ENCODE data around the gene DISC1.

Gene DISC1

DNA sequence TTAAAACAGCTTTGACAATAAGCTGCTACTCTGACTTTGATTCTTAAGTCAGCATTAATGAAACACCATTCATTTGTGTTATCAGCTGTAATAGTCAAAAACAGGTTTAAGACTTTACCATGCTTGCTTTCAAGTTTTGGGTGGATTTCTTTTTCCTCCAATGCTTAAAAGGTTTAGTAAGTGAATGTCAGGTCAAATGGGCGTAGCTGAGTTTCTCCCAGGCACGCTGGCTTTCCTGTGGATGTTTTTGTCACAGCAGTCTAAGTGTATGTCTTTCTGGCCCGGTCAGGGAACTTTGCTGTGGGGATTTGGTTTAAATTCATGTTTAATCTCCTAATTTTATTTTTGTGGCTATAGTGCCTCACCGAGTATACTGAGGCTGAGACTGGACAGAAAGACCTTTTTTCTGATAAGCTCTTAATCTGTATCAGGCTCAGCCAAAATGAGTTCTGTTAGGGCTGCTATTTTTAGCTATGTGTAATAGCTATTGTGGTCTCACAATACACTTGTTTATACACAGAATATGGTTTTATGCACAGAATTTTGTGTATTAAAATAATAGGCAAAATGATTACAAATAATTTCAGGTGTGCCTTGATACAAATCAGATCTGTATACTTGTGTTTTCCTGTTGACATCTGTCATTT, 292.8 kb downstream of the DISC1 start:
- Histone ChIP-seq H3K9me3 (ENCODE audit: control insufficient read depth, low read length) (no peaks in the 10 kb centered on the region), H3K4me1 (ENCODE audit: control insufficient read depth, insufficient read depth, low read length) (peaks cover 9% of the 10 kb centered on the region), H3K36me3 (ENCODE audit: control insufficient read depth, insufficient read depth, low read length, severe bottlenecking) (no peaks in the 10 kb centered on the region), H3K9ac (ENCODE audit: low read length) (no peak overlapping the region), H3K4me3 (ENCODE audit: low read length) (no peak overlapping the region), H3K27me3 (replicated peaks; ENCODE audit: control insufficient read depth, insufficient read depth, low read length) (no peaks in the 10 kb centered on the region)
- no peak for DNase-seq (ENCODE audit: low read depth)

DNA sequence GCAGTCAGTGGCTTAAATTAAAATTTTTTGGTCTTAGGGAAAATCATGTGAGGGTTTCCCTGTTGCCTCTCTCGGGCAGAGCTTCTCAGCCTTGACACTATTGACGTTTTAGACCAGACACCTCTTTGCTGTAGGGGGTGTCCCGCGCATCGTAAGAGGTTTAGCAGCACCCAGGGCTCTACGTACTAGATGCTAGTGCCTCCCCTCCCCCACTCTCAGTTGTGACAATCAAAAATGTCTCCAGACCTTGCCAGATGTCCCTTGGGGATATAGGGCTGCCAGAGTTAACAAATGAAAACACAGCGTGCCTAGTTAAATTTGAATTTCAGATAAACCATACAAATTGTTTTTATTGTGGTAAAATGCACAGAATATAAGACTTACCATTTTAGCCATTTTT, 293.3 kb downstream of the DISC1 start:
- Histone ChIP-seq H3K27me3 (replicated peaks; ENCODE audit: control insufficient read depth, insufficient read depth, low read length) (no peaks in the 10 kb centered on the region), H3K36me3 (ENCODE audit: control insufficient read depth, insufficient read depth, low read length, severe bottlenecking) (no peaks in the 10 kb centered on the region), H3K9me3 (ENCODE audit: control insufficient read depth, low read length) (no peaks in the 10 kb centered on the region), H3K4me3 (ENCODE audit: low read length) (no peak overlapping the region), H3K4me1 (ENCODE audit: control insufficient read depth, insufficient read depth, low read length) (peaks cover 9% of the 10 kb centered on the region), H3K9ac (ENCODE audit: low read length) (no peak overlapping the region)
- DNase-seq (ENCODE audit: low read depth) = no peak

DNA sequence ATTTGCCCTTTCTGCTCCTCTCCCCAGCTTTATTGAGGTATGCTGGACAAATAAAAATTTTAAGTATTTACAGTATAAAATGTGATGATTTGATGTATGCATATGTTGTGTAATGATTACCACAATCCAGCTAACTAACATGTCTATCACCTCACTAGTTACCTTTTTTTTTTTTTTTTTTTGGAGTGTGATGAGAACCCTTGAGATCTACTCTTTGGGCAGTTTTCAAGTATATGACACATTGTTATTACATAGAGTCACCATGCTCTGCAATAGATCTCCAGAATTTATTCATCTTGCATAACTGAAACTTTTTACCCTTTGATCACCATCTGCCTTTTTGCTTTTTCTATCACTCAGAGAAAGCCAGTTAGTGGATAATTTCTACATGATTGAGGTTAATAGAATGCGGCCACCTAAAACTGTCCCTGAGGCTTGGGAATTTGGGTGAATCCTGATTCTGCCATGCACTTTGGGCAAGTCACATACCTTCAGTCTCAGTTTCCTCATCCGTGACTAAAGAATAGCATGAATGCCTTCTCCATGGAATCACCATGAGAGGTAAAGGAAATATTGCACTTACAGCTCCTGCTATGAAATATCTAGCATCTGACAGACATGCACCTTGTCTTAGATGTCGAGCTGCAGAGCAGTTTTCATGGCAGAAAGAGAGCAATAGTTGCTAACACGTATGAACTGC, 295.2 kb downstream of the DISC1 start:
- peaks cover 16% of the 10 kb centered on the region for H3K4me1 ChIP-seq (ENCODE audit: control insufficient read depth, insufficient read depth, low read length)
- H3K9me3 ChIP-seq (ENCODE audit: control insufficient read depth, low read length) = no peaks in the 10 kb centered on the region
- H3K4me3 ChIP-seq (ENCODE audit: low read length) = no peak overlapping the region
- no peak for DNase-seq (ENCODE audit: low read depth)
- H3K27me3 ChIP-seq (replicated peaks; ENCODE audit: control insufficient read depth, insufficient read depth, low read length) = no peaks in the 10 kb centered on the region
- H3K9ac ChIP-seq (ENCODE audit: low read length) = no peak overlapping the region
- no peaks in the 10 kb centered on the region for H3K36me3 ChIP-seq (ENCODE audit: control insufficient read depth, insufficient read depth, low read length, severe bottlenecking)

DNA sequence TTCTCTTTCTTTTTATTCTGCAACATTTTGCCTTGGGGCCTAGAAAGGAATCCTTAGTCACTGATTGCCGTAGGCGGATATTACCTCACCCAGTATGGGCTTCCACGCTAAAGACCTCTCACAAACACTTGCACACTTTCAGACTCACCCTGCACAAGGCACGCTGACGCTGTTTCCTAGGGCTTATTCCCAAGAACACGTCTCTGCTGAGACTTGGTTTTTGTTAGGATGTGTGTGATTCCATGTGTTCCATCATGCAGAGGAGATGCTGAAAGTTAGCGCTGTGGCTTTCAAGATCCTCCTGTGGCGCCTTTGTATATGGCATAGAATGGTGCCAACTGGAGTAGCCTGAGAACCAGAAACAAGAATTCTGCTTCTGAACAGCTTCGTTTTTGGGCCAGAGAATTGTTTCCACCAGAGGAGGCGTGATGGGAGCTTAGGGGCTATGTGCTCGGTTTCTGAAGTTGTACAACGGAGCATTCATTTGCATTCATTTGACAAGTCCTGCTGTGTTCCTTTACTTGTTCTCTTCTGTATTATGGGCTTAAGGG, 297.0 kb downstream of the DISC1 start:
- no peak for DNase-seq (ENCODE audit: low read depth)
- Histone ChIP-seq H3K9me3 (ENCODE audit: control insufficient read depth, low read length) (no peaks in the 10 kb centered on the region), H3K27me3 (replicated peaks; ENCODE audit: control insufficient read depth, insufficient read depth, low read length) (no peaks in the 10 kb centered on the region), H3K36me3 (ENCODE audit: control insufficient read depth, insufficient read depth, low read length, severe bottlenecking) (no peaks in the 10 kb centered on the region), H3K4me3 (ENCODE audit: low read length) (no peak overlapping the region), H3K9ac (ENCODE audit: low read length) (no peak overlapping the region), H3K4me1 (ENCODE audit: control insufficient read depth, insufficient read depth, low read length) (peaks cover 17% of the 10 kb centered on the region)

DNA sequence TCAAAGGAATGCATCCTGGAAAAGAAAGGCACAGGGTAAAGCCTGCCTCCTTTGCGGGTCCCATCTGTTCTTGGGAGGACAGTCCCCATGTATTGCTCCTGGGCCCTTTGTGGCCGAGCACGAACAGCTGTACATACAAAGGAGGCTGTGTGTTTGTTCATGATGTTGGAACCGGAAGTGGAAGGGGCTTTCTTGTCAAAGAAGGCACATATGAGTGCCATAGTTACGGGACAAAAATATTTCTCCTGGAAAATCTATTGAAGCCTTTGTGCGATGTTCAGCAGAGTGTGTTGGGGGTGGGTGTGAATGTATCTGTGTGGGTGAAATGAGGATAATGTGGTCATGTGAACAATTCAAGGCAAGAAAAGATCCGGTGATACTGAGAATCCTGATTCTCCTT, 297.6 kb downstream of the DISC1 start:
- peaks cover 17% of the 10 kb centered on the region for H3K4me1 ChIP-seq (ENCODE audit: control insufficient read depth, insufficient read depth, low read length)

DNA sequence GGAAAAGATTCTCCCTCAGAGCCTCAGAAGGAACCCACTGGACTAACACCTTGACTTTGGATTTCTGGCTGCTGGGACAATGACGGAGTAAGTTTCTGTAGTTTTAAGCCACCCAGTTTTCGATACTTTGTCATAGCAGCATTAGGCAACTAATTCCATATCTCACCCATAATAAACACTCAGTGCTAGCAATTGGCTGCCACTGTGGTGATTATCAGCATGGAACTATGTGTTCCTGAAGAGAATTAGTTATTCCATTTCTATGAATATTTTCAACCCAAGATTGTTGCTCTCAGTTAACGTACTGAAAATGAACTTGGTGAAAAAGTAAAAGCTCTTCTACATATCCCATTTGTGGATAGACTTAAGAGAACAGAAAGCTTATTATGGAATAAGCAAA, 299.3 kb downstream of the DISC1 start:
- H3K4me1 ChIP-seq (ENCODE audit: control insufficient read depth, insufficient read depth, low read length) = peaks cover 17% of the 10 kb centered on the region
- H3K4me3 ChIP-seq (ENCODE audit: low read length) = no peak overlapping the region
- no peak for DNase-seq (ENCODE audit: low read depth)
- no peaks in the 10 kb centered on the region for H3K36me3 ChIP-seq (ENCODE audit: control insufficient read depth, insufficient read depth, low read length, severe bottlenecking)
- no peak overlapping the region for H3K9ac ChIP-seq (ENCODE audit: low read length)
- H3K9me3 ChIP-seq (ENCODE audit: control insufficient read depth, low read length) = no peaks in the 10 kb centered on the region
- no peaks in the 10 kb centered on the region for H3K27me3 ChIP-seq (replicated peaks; ENCODE audit: control insufficient read depth, insufficient read depth, low read length)

More for the DNA sequence above, 297.6 kb downstream of the DISC1 start:
- Histone ChIP-seq H3K9me3 (ENCODE audit: control insufficient read depth, low read length) (no peaks in the 10 kb centered on the region), H3K36me3 (ENCODE audit: control insufficient read depth, insufficient read depth, low read length, severe bottlenecking) (no peaks in the 10 kb centered on the region), H3K4me3 (ENCODE audit: low read length) (no peak overlapping the region), H3K9ac (ENCODE audit: low read length) (no peak overlapping the region), H3K27me3 (replicated peaks; ENCODE audit: control insufficient read depth, insufficient read depth, low read length) (no peaks in the 10 kb centered on the region)
- DNase-seq (ENCODE audit: low read depth) = no peak

DNA sequence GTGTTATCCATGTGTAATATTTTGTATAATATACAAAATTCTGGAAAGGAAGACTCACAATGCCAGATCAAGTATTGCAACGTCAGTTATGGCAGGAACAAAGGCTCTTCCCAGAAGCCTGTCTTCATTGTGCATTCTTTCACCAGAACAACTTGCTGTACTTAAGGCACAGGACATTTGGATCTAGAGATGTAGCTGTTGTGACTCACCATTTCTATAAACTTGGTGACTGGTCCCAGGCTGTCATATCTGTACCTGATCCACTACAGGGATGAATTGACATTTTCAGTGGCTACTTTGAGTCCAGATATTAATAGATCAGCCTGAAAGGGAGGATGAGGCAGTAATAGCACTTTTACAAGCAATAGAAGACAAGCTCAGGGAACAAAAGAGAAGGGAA, 299.8 kb downstream of the DISC1 start:
- no peak overlapping the region for H3K9ac ChIP-seq (ENCODE audit: low read length)
- no peaks in the 10 kb centered on the region for H3K36me3 ChIP-seq (ENCODE audit: control insufficient read depth, insufficient read depth, low read length, severe bottlenecking)
- H3K9me3 ChIP-seq (ENCODE audit: control insufficient read depth, low read length) = no peaks in the 10 kb centered on the region
- no peak for DNase-seq (ENCODE audit: low read depth)
- H3K4me1 ChIP-seq (ENCODE audit: control insufficient read depth, insufficient read depth, low read length) = peaks cover 17% of the 10 kb centered on the region
- H3K27me3 ChIP-seq (replicated peaks; ENCODE audit: control insufficient read depth, insufficient read depth, low read length) = no peaks in the 10 kb centered on the region
- no peak overlapping the region for H3K4me3 ChIP-seq (ENCODE audit: low read length)

DNA sequence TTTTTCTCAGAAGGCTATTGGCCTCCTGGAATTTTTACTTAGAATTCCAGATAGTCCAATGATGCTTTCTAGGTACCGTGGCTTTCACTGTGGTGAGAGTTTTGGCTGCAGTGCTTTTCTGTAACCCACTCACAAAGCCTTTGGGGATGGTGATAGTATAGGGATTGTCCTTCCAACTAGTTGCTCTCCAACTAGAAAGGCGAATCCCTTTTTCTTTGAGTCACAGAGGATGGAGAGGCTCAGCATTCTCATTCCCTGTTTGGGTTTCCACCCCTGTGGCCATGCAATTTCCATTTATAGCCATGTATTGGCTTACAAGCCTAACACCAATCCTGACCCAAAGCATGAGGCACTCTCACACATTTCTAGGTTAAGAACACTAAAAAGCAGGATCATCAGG, 300.3 kb downstream of the DISC1 start:
- Histone ChIP-seq H3K9me3 (ENCODE audit: control insufficient read depth, low read length) (peaks cover 2% of the 10 kb centered on the region), H3K4me1 (ENCODE audit: control insufficient read depth, insufficient read depth, low read length) (peaks cover 13% of the 10 kb centered on the region), H3K27me3 (replicated peaks; ENCODE audit: control insufficient read depth, insufficient read depth, low read length) (no peaks in the 10 kb centered on the region), H3K4me3 (ENCODE audit: low read length) (no peak overlapping the region), H3K36me3 (ENCODE audit: control insufficient read depth, insufficient read depth, low read length, severe bottlenecking) (no peaks in the 10 kb centered on the region), H3K9ac (ENCODE audit: low read length) (no peak overlapping the region)
- DNase-seq (ENCODE audit: low read depth) = no peak

DNA sequence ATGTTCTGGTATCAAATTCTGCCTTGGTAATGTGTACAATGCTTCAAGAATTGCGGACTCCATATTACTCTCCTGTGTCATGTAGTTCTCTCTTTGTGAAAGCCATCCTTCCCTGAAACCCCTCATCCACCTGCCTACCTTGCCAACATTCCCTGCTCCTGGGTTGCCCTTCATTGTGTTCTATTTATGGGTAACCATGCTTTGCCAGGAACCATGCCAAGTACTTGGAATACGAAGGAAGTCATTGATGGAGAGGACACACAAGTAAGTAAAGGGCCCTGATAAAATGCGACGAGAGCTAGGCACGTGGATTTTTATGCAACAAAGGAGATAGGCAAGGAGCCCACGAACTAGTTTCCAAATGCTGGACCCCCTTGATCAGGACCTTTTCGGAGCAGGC, 300.8 kb downstream of the DISC1 start:
- H3K27me3 ChIP-seq (replicated peaks; ENCODE audit: control insufficient read depth, insufficient read depth, low read length) = no peaks in the 10 kb centered on the region
- H3K36me3 ChIP-seq (ENCODE audit: control insufficient read depth, insufficient read depth, low read length, severe bottlenecking) = no peaks in the 10 kb centered on the region
- DNase-seq (ENCODE audit: low read depth) = no peak
- H3K9ac ChIP-seq (ENCODE audit: low read length) = no peak overlapping the region
- H3K9me3 ChIP-seq (ENCODE audit: control insufficient read depth, low read length) = peaks cover 6% of the 10 kb centered on the region
- peaks cover 8% of the 10 kb centered on the region for H3K4me1 ChIP-seq (ENCODE audit: control insufficient read depth, insufficient read depth, low read length)
- no peak overlapping the region for H3K4me3 ChIP-seq (ENCODE audit: low read length)

DNA sequence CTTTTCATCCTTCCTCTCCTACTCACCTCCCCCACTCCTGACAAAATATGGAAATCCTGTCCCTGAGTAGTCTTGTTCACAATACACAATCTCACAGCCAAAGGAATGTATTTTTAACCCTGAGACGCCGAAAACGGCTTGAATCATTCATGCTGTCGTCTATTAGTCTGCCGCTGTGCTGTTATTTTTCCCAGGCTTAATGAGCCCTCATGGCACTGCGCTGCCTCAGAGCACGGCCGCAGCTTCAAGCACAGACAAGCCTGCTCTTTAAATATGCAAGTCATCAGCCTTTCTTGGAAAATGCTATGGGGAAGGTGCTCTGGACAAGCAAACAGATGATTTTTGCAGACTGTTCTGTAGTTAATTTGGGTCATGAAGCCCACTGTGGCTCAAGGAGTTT, 302.7 kb downstream of the DISC1 start:
- Histone ChIP-seq H3K27me3 (replicated peaks; ENCODE audit: control insufficient read depth, insufficient read depth, low read length) (no peaks in the 10 kb centered on the region), H3K9ac (ENCODE audit: low read length) (no peak overlapping the region), H3K4me3 (ENCODE audit: low read length) (no peak overlapping the region), H3K9me3 (ENCODE audit: control insufficient read depth, low read length) (peaks cover 6% of the 10 kb centered on the region), H3K4me1 (ENCODE audit: control insufficient read depth, insufficient read depth, low read length) (peaks cover 7% of the 10 kb centered on the region), H3K36me3 (ENCODE audit: control insufficient read depth, insufficient read depth, low read length, severe bottlenecking) (no peaks in the 10 kb centered on the region)
- DNase-seq (ENCODE audit: low read depth) = peak; percentile 21

DNA sequence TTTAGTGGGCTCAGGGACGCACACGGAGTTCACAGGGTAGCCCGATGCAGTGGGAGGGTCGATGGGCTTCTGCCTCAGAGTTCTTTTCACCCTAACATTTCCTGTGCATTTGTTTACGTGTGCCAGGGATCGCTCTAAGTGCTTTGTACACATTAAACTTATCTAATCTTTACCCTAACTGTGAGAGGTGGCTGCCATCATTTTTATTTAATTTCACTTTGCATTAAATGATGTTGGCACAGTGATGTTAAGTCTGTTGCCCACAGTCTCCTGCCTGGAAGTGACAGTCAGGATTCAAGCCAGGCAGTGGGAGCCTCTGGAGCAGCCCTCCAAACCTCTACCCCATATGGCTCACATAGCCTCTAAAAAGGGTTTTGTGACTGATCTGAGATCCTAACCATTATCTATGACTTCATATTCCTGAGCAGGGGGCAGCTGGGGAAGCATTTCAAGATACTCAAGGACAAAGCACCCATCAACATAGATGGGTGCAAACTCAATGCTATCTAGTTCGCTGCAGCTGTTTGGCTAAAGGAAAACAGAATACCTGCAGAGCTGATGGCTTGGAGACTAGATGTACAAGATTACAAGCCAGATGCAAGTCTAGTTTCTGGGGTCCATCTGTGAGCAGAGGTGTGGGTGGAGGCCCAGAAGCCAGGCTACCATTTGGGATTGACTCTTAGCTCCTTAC, 303.8 kb downstream of the DISC1 start:
- H3K4me3 ChIP-seq (ENCODE audit: low read length) = no peak overlapping the region
- H3K4me1 ChIP-seq (ENCODE audit: control insufficient read depth, insufficient read depth, low read length) = peaks cover 16% of the 10 kb centered on the region
- H3K36me3 ChIP-seq (ENCODE audit: control insufficient read depth, insufficient read depth, low read length, severe bottlenecking) = no peaks in the 10 kb centered on the region
- H3K27me3 ChIP-seq (replicated peaks; ENCODE audit: control insufficient read depth, insufficient read depth, low read length) = no peaks in the 10 kb centered on the region
- H3K9me3 ChIP-seq (ENCODE audit: control insufficient read depth, low read length) = peaks cover 6% of the 10 kb centered on the region
- H3K9ac ChIP-seq (ENCODE audit: low read length) = no peak overlapping the region
- no peak for DNase-seq (ENCODE audit: low read depth)
